Endothelial cell of umbilical vein (primary cell): Measurements from ENCODE around the gene HPS4. TPM values are rescaled to one million over a fixed set of nuclear protein-coding genes. Genes with fewer than 3 reads are reported as not detected.

Source experiments
- BruUV-seq: library from RNA; stranded (reverse); fragments of 400-500 nt; replicated peaks from 2 replicates; lab custom pipeline; 2021; lab: Mats Ljungman, UMichigan
- CTCF ChIA-PET: fragments of 300-600, 350-600 bp; sonication (Branson Sonifier 250); formaldehyde crosslinking; loops from one replicate; lab custom pipeline; 2021; ENCODE audit warnings: antibody characterized with exemption, inconsistent platforms; lab: Charles Lee
- POLR2A ChIA-PET: fragments of 300-600, 350-600 bp; sonication (Branson Sonifier 250); formaldehyde crosslinking; loops from one replicate; lab custom pipeline; 2021; ENCODE audit warnings: antibody characterized with exemption, inconsistent platforms; lab: Charles Lee
- DNase-seq: peaks from one replicate; pipeline ENCODE4 v3.0.0-alpha.2; 2011; ENCODE audit warnings: low read depth, low spot score
- FAIRE-seq: peaks from 2 replicates; lab custom pipeline; 2011; peaks lifted over from hg19 to GRCh38; lab: Jason Lieb, UNC
- H2AFZ ChIP-seq: 2 replicates; pipeline ENCODE4 v1.6.0; 2012; ENCODE audit warnings: low read depth, low read length, control low read depth, inconsistent platforms
- H3K27ac ChIP-seq: 2 replicates; pipeline ENCODE4 v1.5.1; 2011; ENCODE audit warnings: low read depth, mild to moderate bottlenecking, control low read depth, low read length, moderate library complexity; ENCODE audit not compliant: insufficient read depth
- H3K27me3 ChIP-seq, 2 experiments: 2 replicates each; pipeline versions ENCODE4 v1.6.0 to v1.6.1; 2011; ENCODE audit warnings: low read length in 2 of 2, mixed read lengths in 1 of 2; ENCODE audit not compliant: control insufficient read depth in 2 of 2, insufficient read depth in 2 of 2
- H3K36me3 ChIP-seq, 2 experiments: 2 replicates in 1 of 2; 3 replicates in 1 of 2; pipeline ENCODE4 v1.5.1; 2011; ENCODE audit warnings: low read length in 2 of 2, mild to moderate bottlenecking in 1 of 2, moderate library complexity in 1 of 2; ENCODE audit not compliant: control insufficient read depth in 2 of 2, insufficient read depth in 2 of 2; ENCODE audit errors: extremely low read depth in 1 of 2
- H3K4me1 ChIP-seq: 3 replicates; pipeline ENCODE4 v1.5.1; 2011; ENCODE audit warnings: mild to moderate bottlenecking, low read length; ENCODE audit not compliant: control insufficient read depth, insufficient read depth; ENCODE audit errors: extremely low read depth
- H3K4me2 ChIP-seq: 2 replicates; pipeline ENCODE4 v1.6.1; 2011; ENCODE audit warnings: low read length, control low read depth, mixed read lengths; ENCODE audit not compliant: insufficient read depth
- H3K4me3 ChIP-seq, 3 experiments: fragments of 200-600 bp in 1 of 3; sonication (generic), shearing (Covaris generic) in 1 of 3; replicated peaks in 1 of 3; 2 replicates each; pipeline ENCODE4 v1.5.1; 2011 to 2016; ENCODE audit warnings: control low read depth in 3 of 3, low read length in 3 of 3, mild to moderate bottlenecking in 2 of 3, inconsistent platforms in 1 of 3, low read depth in 1 of 3, moderate library complexity in 1 of 3; ENCODE audit not compliant: insufficient read depth in 1 of 3
- H3K79me2 ChIP-seq: 2 replicates; pipeline ENCODE4 v1.6.0; 2012; ENCODE audit warnings: low read length, inconsistent platforms; ENCODE audit not compliant: control insufficient read depth, insufficient read depth
- H3K9ac ChIP-seq: replicated peaks from 2 replicates; pipeline ENCODE3; 2011; ENCODE audit warnings: low read length, control low read depth; ENCODE audit not compliant: insufficient read depth; ENCODE audit errors: extremely low read depth
- H3K9me1 ChIP-seq: replicated peaks from 3 replicates; pipeline ENCODE4 v1.6.0; 2011; ENCODE audit warnings: mild to moderate bottlenecking, low read length; ENCODE audit not compliant: control insufficient read depth, insufficient read depth; ENCODE audit errors: extremely low read depth
- H3K9me3 ChIP-seq: replicated peaks from 2 replicates; pipeline ENCODE4 v1.5.1; 2012; ENCODE audit warnings: low read length, inconsistent platforms; ENCODE audit not compliant: control insufficient read depth, insufficient read depth
- H4K20me1 ChIP-seq: replicated peaks from 2 replicates; pipeline ENCODE3; 2011; ENCODE audit warnings: mild to moderate bottlenecking, low read length; ENCODE audit not compliant: control insufficient read depth, insufficient read depth; ENCODE audit errors: extremely low read depth
- CTCF ChIP-seq, 2 donors: IDR thresholded peaks; 1 replicate in 1 of 2; 2 replicates in 1 of 2; pipeline ENCODE4 v1.5.1; 2011; ENCODE audit warnings: low read length in 2 of 2, mild to moderate bottlenecking in 2 of 2, moderate library complexity in 2 of 2, control low read depth in 1 of 2, inconsistent platforms in 1 of 2, low read depth in 1 of 2; ENCODE audit not compliant: insufficient read depth in 1 of 2; ENCODE audit errors: extremely low read depth in 1 of 2
- EZH2 ChIP-seq: IDR thresholded peaks from 2 replicates; pipeline ENCODE4 v1.6.1; 2012; ENCODE audit warnings: borderline replicate concordance, low read depth, mild to moderate bottlenecking, moderate library complexity, low read length, inconsistent platforms; ENCODE audit not compliant: severe bottlenecking
- FOS ChIP-seq: IDR thresholded peaks from 2 replicates; pipeline ENCODE4 v1.6.1; 2011; ENCODE audit warnings: mild to moderate bottlenecking, low read length, moderate library complexity, borderline replicate concordance; ENCODE audit not compliant: insufficient read depth
- GATA2 ChIP-seq: IDR thresholded peaks from 2 replicates; pipeline ENCODE4 v1.7.0; 2011; ENCODE audit warnings: low read depth, mild to moderate bottlenecking, moderate library complexity, mixed read lengths, low read length; ENCODE audit not compliant: insufficient read length, insufficient read depth
- JUN ChIP-seq: IDR thresholded peaks from 2 replicates; pipeline ENCODE4 v1.6.1; 2011; ENCODE audit warnings: borderline replicate concordance, low read depth; ENCODE audit not compliant: insufficient read length, insufficient read depth
- MAX ChIP-seq: IDR thresholded peaks from 2 replicates; pipeline ENCODE4 v1.6.1; 2011; ENCODE audit not compliant: insufficient read depth, insufficient read length
- MYC ChIP-seq: IDR thresholded peaks from one replicate; pipeline ENCODE4 v1.6.1; 2011; ENCODE audit warnings: mild to moderate bottlenecking, low read depth, low read length
- POLR2A ChIP-seq: IDR thresholded peaks from 2 replicates; pipeline ENCODE4 v1.6.1; 2012; ENCODE audit warnings: low read depth, mild to moderate bottlenecking, control low read depth, low read length
- POLR2AphosphoS5 ChIP-seq: IDR thresholded peaks from 2 replicates; pipeline ENCODE4 v1.6.1; 2012; ENCODE audit warnings: low read depth, mild to moderate bottlenecking, control low read depth, low read length, moderate library complexity; ENCODE audit not compliant: insufficient read depth
- dilution Hi-C: fragments of 300-500 bp; cut with MboI; formaldehyde crosslinking; loops from one replicate; pipeline ENCODE4 v1.15.0; 2019; ENCODE audit warnings: low sequenced_read_pairs; ENCODE audit not compliant: extremely low pct_ligation_motif_present
- intact Hi-C: fragments of 100-400 bp; cut with micrococcal nuclease; formaldehyde crosslinking; loops from one replicate; pipeline ENCODE4 v1.10.0; 2022
- polyA plus RNA-seq, 4 experiments: library from polyadenylated mRNA; depleted of rRNA in 3 of 4; stranded (reverse) in 3 of 4; unstranded in 1 of 4; fragments of >200 nt; gene quantifications; 2 replicates each; pipeline versions ENCODE4 v1.2.1 to v1.2.3, GENCODE V29; 2011 to 2012; ENCODE audit warnings: missing spikeins in 1 of 4
- total RNA-seq: library from RNA; stranded (reverse); gene quantifications from 2 replicates; pipeline ENCODE4 v1.2.3, GENCODE V29; 2021

Gene HPS4
- total and polyA plus RNA-seq, 2 donors (not counting 3 experiments of a cell fraction or from before 2014, with no cell fraction given), result 28.4 to 29.7 TPM

GRCh38 chr22:26485806-26486390, 2.3 kb upstream of the HPS4 start:
- no peaks in the 10 kb centered on the region for H3K9me3 ChIP-seq
- FAIRE-seq (no peak), DNase-seq (no peak)
- H3K4me2 ChIP-seq, result no peak overlapping the region
- no peak overlapping the region for H3K9ac ChIP-seq
- ChIA-PET POLR2A (no interaction called here), CTCF (interaction anchor here (0.7 to 1.9 kb wide), 2 partner anchors 17 to 19 kb away, joined by 4 to 6 read pairs; no protein-coding TSS in a partner anchor)
- H3K79me2 ChIP-seq, result peaks cover 36% of the 10 kb centered on the region
- no peak overlapping the region for H3K27ac ChIP-seq
- H3K9me1 ChIP-seq, result no peaks in the 10 kb centered on the region
- intact Hi-C loops, result loop anchor here (5.0 kb wide), 1 partner anchor 1364 kb away; no protein-coding TSS in a partner anchor
- H4K20me1 ChIP-seq, result no peaks in the 10 kb centered on the region
- no peak overlapping the region for H3K4me3 ChIP-seq
- BruUV-seq, result no TSS peak
- peaks cover 10 to 15% of the 10 kb centered on the region in 2 experiments for H3K36me3 ChIP-seq
- dilution Hi-C loops, result no loop called here
- H3K27me3 ChIP-seq, result no peaks in the 10 kb centered on the region
- TF ChIP-seq EZH2 (no peak), MAX (no peak), MYC (no peak), POLR2AphosphoS5 (no peak), FOS (no peak), POLR2A (no peak), JUN (no peak), CTCF (IDR thresholded peaks at IDR 0.05; ENCODE audit: extremely low read depth in 1 of 2, insufficient read depth in 1 of 2, low read depth in 1 of 2, low read length in 2 of 2) (no peak), GATA2 (no peak)
- H2AFZ ChIP-seq, result no peak overlapping the region
- H3K4me1 ChIP-seq, result peaks cover 24% of the 10 kb centered on the region
